Neural cell (in vitro differentiated cells): Measurements from ENCODE around the gene BMP10. TPM values are rescaled to one million over a fixed set of nuclear protein-coding genes. Genes with fewer than 3 reads are reported as not detected.

Experiments used
- H2AFZ ChIP-seq: fragments of 200-600, 300-800 bp; sonication (generic), shearing (Covaris generic); 2 replicates; pipeline ENCODE4 v1.6.0; 2014; ENCODE audit warnings: low read depth, mild to moderate bottlenecking, antibody characterized with exemption, low read length, moderate library complexity
- H3F3A ChIP-seq: fragments of 200-600 bp; shearing (Covaris generic); 2 replicates; pipeline ENCODE4 v1.6.1; 2016; ENCODE audit warnings: mild to moderate bottlenecking, moderate library complexity, mixed read lengths, antibody characterized with exemption, low read length; ENCODE audit not compliant: insufficient read depth, poor library complexity, severe bottlenecking
- H3K27ac ChIP-seq: fragments of 200-600, 300-800 bp; sonication (generic), shearing (Covaris generic); 2 replicates; pipeline ENCODE4 v1.5.1; 2014; ENCODE audit warnings: mild to moderate bottlenecking, low read length, moderate library complexity
- H3K27me3 ChIP-seq: fragments of 300-800, 200-600 bp; sonication (generic), shearing (Covaris generic); 2 replicates; pipeline ENCODE4 v1.6.0; 2014; ENCODE audit warnings: mild to moderate bottlenecking, low read depth, low read length, moderate library complexity; ENCODE audit not compliant: insufficient read depth
- H3K36me3 ChIP-seq: fragments of 300-800, 200-600 bp; sonication (generic), shearing (Covaris generic); 2 replicates; pipeline ENCODE4 v1.5.1; 2014; ENCODE audit warnings: mild to moderate bottlenecking, antibody characterized with exemption, low read length, moderate library complexity; ENCODE audit not compliant: insufficient read depth
- H3K4me2 ChIP-seq: fragments of 300-800, 200-600 bp; sonication (generic), shearing (Covaris generic); 2 replicates; pipeline ENCODE4 v1.6.0; 2014; ENCODE audit warnings: mild to moderate bottlenecking, low read length
- H3K4me3 ChIP-seq: fragments of 300-800, 200-600 bp; sonication (generic), shearing (Covaris generic); 2 replicates; pipeline ENCODE4 v1.5.1; 2014; ENCODE audit warnings: mild to moderate bottlenecking, low read length, moderate library complexity
- H3K79me2 ChIP-seq: fragments of 200-600 bp; shearing (Covaris generic); replicated peaks from 2 replicates; pipeline ENCODE4 v1.6.0; 2014; ENCODE audit warnings: mild to moderate bottlenecking, low read length, moderate library complexity; ENCODE audit not compliant: insufficient read depth
- H3K9ac ChIP-seq: fragments of 300-800, 200-600 bp; sonication (generic), shearing (Covaris generic); 2 replicates; pipeline ENCODE4 v1.6.1; 2016; ENCODE audit warnings: mild to moderate bottlenecking, low read length, mixed read lengths
- H3K9me2 ChIP-seq: fragments of 200-600 bp; shearing (Covaris generic); 2 replicates; pipeline ENCODE4 v1.6.1; 2016; ENCODE audit warnings: mild to moderate bottlenecking, low read length, mixed read lengths; ENCODE audit not compliant: insufficient read depth
- H3K9me3 ChIP-seq: fragments of 200-600, 300-800 bp; sonication (generic), shearing (Covaris generic); 2 replicates; pipeline ENCODE4 v1.6.1; 2016; ENCODE audit warnings: mild to moderate bottlenecking, mixed run types, low read length, moderate library complexity, mixed read lengths
- H4K20me1 ChIP-seq: fragments of 200-600 bp; shearing (Covaris generic); 2 replicates; pipeline ENCODE4 v1.6.1; 2016; ENCODE audit warnings: mild to moderate bottlenecking, mixed run types; ENCODE audit not compliant: insufficient read depth
- CTCF ChIP-seq: fragments of 450-650 bp; IDR thresholded peaks from 2 replicates; pipeline ENCODE4 v1.5.1; 2014; ENCODE audit warnings: antibody characterized with exemption, mild to moderate bottlenecking, moderate library complexity; ENCODE audit not compliant: poor library complexity, severe bottlenecking
- EP300 ChIP-seq: fragments of 450-650 bp; conservative IDR thresholded peaks from 2 replicates; pipeline ENCODE4 v1.6.1; 2014; ENCODE audit warnings: antibody characterized with exemption, mild to moderate bottlenecking, moderate library complexity; ENCODE audit not compliant: poor library complexity, severe bottlenecking
- EZH2 ChIP-seq: fragments of 200-600, 300-800 bp; shearing (Covaris generic), sonication (generic); IDR thresholded peaks from 2 replicates; pipeline ENCODE4 v1.6.1; 2014; ENCODE audit warnings: antibody characterized with exemption, low read length, borderline replicate concordance, mild to moderate bottlenecking; ENCODE audit not compliant: insufficient read depth, poor library complexity, severe bottlenecking
- MXI1 ChIP-seq: fragments of 450-650 bp; conservative IDR thresholded peaks from 2 replicates; pipeline ENCODE4 v1.6.1; 2014; ENCODE audit warnings: antibody characterized with exemption, mild to moderate bottlenecking; ENCODE audit not compliant: poor library complexity, severe bottlenecking
- POLR2AphosphoS5 ChIP-seq: IDR thresholded peaks from 2 replicates; pipeline ENCODE4 v1.6.1; 2012
- RAD21 ChIP-seq: fragments of 450-650 bp; conservative IDR thresholded peaks from 2 replicates; pipeline ENCODE4 v1.6.1; 2014; ENCODE audit warnings: antibody characterized with exemption, mild to moderate bottlenecking, moderate library complexity
- REST ChIP-seq: IDR thresholded peaks from 2 replicates; pipeline ENCODE4 v1.6.1; 2012; ENCODE audit warnings: borderline replicate concordance
- SMC3 ChIP-seq: fragments of 450-650 bp; conservative IDR thresholded peaks from 2 replicates; pipeline ENCODE4 v1.6.1; 2014; ENCODE audit warnings: antibody characterized with exemption, mild to moderate bottlenecking, moderate library complexity; ENCODE audit not compliant: poor library complexity
- TAF1 ChIP-seq: IDR thresholded peaks from 2 replicates; pipeline ENCODE4 v1.6.1; 2012; ENCODE audit warnings: low read depth
- polyA plus RNA-seq: library from polyadenylated mRNA; depleted of rRNA; stranded (reverse); fragments of >200 nt; gene quantifications from 2 replicates; pipeline ENCODE4 v1.2.3, GENCODE V29; 2014

BMP10 gene
- polyA plus RNA-seq, 1 donor from 2014 or later = not detected

GRCh38 chr2:68912111-68912510, 40.9 kb upstream of the BMP10 start:
- H3K79me2 ChIP-seq = no peaks in the 10 kb centered on the region
- H3K9me2 ChIP-seq = no peaks in the 10 kb centered on the region
- H3K9me3 ChIP-seq = no peaks in the 10 kb centered on the region
- no peaks in the 10 kb centered on the region for H3K27me3 ChIP-seq
- no peaks in the 10 kb centered on the region for H3F3A ChIP-seq
- no peak overlapping the region for H2AFZ ChIP-seq
- H3K4me2 ChIP-seq = no peak overlapping the region
- TF ChIP-seq TAF1 (no peak), CTCF (no peak), MXI1 (no peak), REST (no peak), POLR2AphosphoS5 (no peak), EZH2 (no peak), SMC3 (no peak)
- no peaks in the 10 kb centered on the region for H4K20me1 ChIP-seq
- no peak overlapping the region for H3K27ac ChIP-seq
- no peaks in the 10 kb centered on the region for H3K36me3 ChIP-seq
- no peak overlapping the region for H3K9ac ChIP-seq
- H3K4me3 ChIP-seq = no peak overlapping the region

- no peaks in the 10 kb centered on the region for H3F3A ChIP-seq
- no peak overlapping the region for H2AFZ ChIP-seq
- H4K20me1 ChIP-seq = no peaks in the 10 kb centered on the region
- H3K9ac ChIP-seq = no peak overlapping the region
- TF ChIP-seq SMC3 (no peak), EZH2 (no peak), TAF1 (no peak), MXI1 (no peak), CTCF (no peak), POLR2AphosphoS5 (no peak), EP300 (no peak), RAD21 (no peak), REST (no peak)
- H3K79me2 ChIP-seq = no peaks in the 10 kb centered on the region
- no peak overlapping the region for H3K27ac ChIP-seq
- H3K9me3 ChIP-seq = no peaks in the 10 kb centered on the region
- H3K36me3 ChIP-seq = no peaks in the 10 kb centered on the region
- H3K4me2 ChIP-seq = no peak overlapping the region
- no peaks in the 10 kb centered on the region for H3K9me2 ChIP-seq
- H3K4me3 ChIP-seq = no peak overlapping the region
- H3K27me3 ChIP-seq = no peaks in the 10 kb centered on the region
These were observed 40.5 kb upstream of the BMP10 start for GRCh38 chr2:68911709-68912108.
